Right lobe of liver (tissue), 4 donors: Measurements from ENCODE around the gene PADI6.

Experiments
- POLR2A ChIP-seq: fragments of 450-650 bp; IDR thresholded peaks from one replicate; pipeline ENCODE4 v1.6.1; 2017; ENCODE audit warnings: antibody characterized with exemption, mild to moderate bottlenecking
- TF ChIP-seq, protein P1 (sequence below), 4 donors: fragments of 200-600 bp in 3 of 4; fragments of 450-650 bp in 1 of 4; IDR thresholded peaks; one replicate each; pipeline versions ENCODE4 v1.5.1 to v1.8.0; 2016 to 2022; ENCODE audit warnings: antibody characterized with exemption in 4 of 4, mild to moderate bottlenecking in 2 of 4
- donor health status: DM: no; HTN: no; CAD: no.
- donor health status: DM: no; HTN: no; CAD: no.
- donor health status: DM: no; HTN: yes; CAD: no.

DNA sequence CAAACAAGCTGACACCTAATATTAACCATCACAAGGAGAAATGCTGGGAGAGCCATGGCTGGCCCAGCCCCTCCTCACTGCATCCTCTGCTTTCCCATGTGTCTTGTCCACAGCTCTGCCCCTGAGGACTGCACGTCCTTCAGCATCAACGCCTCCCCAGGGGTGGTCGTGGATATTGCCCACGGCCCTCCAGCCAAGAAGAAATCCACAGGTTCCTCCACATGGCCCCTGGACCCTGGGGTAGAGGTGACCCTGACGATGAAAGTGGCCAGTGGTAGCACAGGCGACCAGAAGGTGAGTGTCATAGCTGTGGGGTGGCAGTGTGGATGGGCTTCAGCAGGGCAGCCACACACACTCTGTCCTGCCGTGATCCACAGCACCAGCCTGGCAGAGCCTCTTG, 41.1 kb upstream of the PADI6 start:
- TF ChIP-seq, protein P1, sequence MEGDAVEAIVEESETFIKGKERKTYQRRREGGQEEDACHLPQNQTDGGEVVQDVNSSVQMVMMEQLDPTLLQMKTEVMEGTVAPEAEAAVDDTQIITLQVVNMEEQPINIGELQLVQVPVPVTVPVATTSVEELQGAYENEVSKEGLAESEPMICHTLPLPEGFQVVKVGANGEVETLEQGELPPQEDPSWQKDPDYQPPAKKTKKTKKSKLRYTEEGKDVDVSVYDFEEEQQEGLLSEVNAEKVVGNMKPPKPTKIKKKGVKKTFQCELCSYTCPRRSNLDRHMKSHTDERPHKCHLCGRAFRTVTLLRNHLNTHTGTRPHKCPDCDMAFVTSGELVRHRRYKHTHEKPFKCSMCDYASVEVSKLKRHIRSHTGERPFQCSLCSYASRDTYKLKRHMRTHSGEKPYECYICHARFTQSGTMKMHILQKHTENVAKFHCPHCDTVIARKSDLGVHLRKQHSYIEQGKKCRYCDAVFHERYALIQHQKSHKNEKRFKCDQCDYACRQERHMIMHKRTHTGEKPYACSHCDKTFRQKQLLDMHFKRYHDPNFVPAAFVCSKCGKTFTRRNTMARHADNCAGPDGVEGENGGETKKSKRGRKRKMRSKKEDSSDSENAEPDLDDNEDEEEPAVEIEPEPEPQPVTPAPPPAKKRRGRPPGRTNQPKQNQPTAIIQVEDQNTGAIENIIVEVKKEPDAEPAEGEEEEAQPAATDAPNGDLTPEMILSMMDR (IDR thresholded peaks at IDR 0.05) = no peak
- no peak for TF ChIP-seq POLR2A
